ENCODE results near the gene ALDH8A1. TPM values are rescaled to one million over a fixed set of nuclear protein-coding genes. Genes with fewer than 3 reads are reported as not detected.

The ALDH8A1 gene
- total RNA-seq, 4 donors from 2014 or later = 0.81 to 1.9 (median 0.88) TPM; not detected in 1

- no peak for DNase-seq (ENCODE audit: low spot score in 2 of 2)
- 67 to 72% methylated on average over 9 of the region's 9 CpGs for WGBS, 2 donors
- intact Hi-C loops (cut with DNase I; ENCODE audit: low total_unique reads) = loop anchor here (10.0 kb wide), 1 partner anchor 746 kb away; no protein-coding TSS in a partner anchor
- TF ChIP-seq POLR2A (IDR thresholded peaks at IDR 0.05) = no peak
- no peak for TF ChIP-seq CTCF (IDR thresholded peaks at IDR 0.05)
- H3K4me3 ChIP-seq (ENCODE audit: low read depth, poor library complexity, severe bottlenecking) = no peak overlapping the region
Measured at GRCh38 chr6:134870677-134871498, 79.0 kb downstream of the ALDH8A1 start.

- no peak overlapping the region for H3K4me3 ChIP-seq (ENCODE audit: low read depth, poor library complexity, severe bottlenecking)
- intact Hi-C loops (cut with DNase I; ENCODE audit: low total_unique reads) = no loop called here
- DNase-seq (ENCODE audit: low spot score in 2 of 2) = no peak
- WGBS, 2 donors = 85 to 90% methylated on average over 3 of the region's 3 CpGs
- TF ChIP-seq CTCF (IDR thresholded peaks at IDR 0.05) = no peak
- TF ChIP-seq POLR2A (IDR thresholded peaks at IDR 0.05) = no peak
Measured at GRCh38 chr6:134868812-134869211, 81.1 kb downstream of the ALDH8A1 start.

Small RNA genes within 50 kb of the gene (microRNA-seq; reads per million reads assigned to microRNA genes)
- 0 reads per million in 2 donors for gene MIR3662 (ENCODE audit: borderline number of aligned reads in 1 of 2, borderline replicate concordance in 2 of 2)

Other genes starting within 250 kb of the ALDH8A1 start
- 10 to 100 TPM; 30.1 to 55.1 (median 40.4) TPM for gene HBS1L, start 104.7 kb upstream of the ALDH8A1 start, total RNA-seq
- 1 to 10 TPM; 7.4 to 8.6 (median 7.5) TPM for gene MYB, start 231.2 kb upstream of the ALDH8A1 start, total RNA-seq

Data from lower leg skin (tissue), 4 donors.